Pancreas (tissue), 10 donors: Measurements from ENCODE around the gene RHO. TPM values are rescaled to one million over a fixed set of nuclear protein-coding genes. Genes with fewer than 3 reads are reported as not detected.

ENCODE experiments used
- ATAC-seq, 4 donors: fragments of 200-7000 bp; cut with Tn5 transposase; one replicate each; pipeline versions ENCODE4 v1.8.0 to v1.9.1; 2020; ENCODE audit warnings: mild to moderate bottlenecking in 4 of 4, moderate library complexity in 4 of 4
- DNase-seq, 6 donors: peaks; one replicate each; pipeline ENCODE4 v3.0.0-alpha.2; 2020
- FAIRE-seq: peaks from 2 replicates; lab custom pipeline; 2012; peaks lifted over from hg19 to GRCh38; lab: Jason Lieb, UNC
- H3K27ac ChIP-seq, 4 donors: fragments of 200-600 bp; sonication (generic); 1 replicate in 3 of 4; 2 replicates in 1 of 4; pipeline versions ENCODE4 v1.5.0 to v1.8.0; 2020
- H3K27me3 ChIP-seq, 4 donors: fragments of 200-600 bp; one replicate each; pipeline ENCODE4 v1.8.0; 2021
- H3K36me3 ChIP-seq, 3 donors: fragments of 200-600 bp; sonication (generic) in 1 of 3; one replicate each; pipeline versions ENCODE4 v1.5.0 to v1.8.0; 2020 to 2021
- H3K4me1 ChIP-seq, 3 donors: fragments of 200-600 bp; one replicate each; pipeline ENCODE4 v1.8.0; 2021
- H3K4me3 ChIP-seq, 4 donors: fragments of 200-600 bp; sonication (generic) in 2 of 4; one replicate each; pipeline versions ENCODE4 v1.5.0 to v1.8.0; 2020 to 2021
- H3K9me3 ChIP-seq, 4 donors: fragments of 200-600 bp; one replicate each; pipeline ENCODE4 v1.8.0; 2021
- WGBS, 2 donors: extraction: QIAGEN DNeasy Blood & Tissue Kit; methylation state at CpG; one replicate each; pipeline ENCODE4 v1.1.7; 2013; 5-methylcytosine and 5-hydroxymethylcytosine counted together
- intact Hi-C, 3 donors: fragments of 100-400 bp; cut with DNase I; formaldehyde crosslinking; loops; one replicate each; pipeline versions ENCODE4 v1.11.1 to v1.14.2; 2022
- polyA plus RNA-seq, 2 donors: library from polyadenylated mRNA; stranded (reverse); fragments of 200-250 nt; gene quantifications; one replicate each; pipeline ENCODE4 v1.2.3, GENCODE V29; 2013
- total RNA-seq, 6 donors: library from RNA; stranded (reverse); fragmentation: NEBNext Ultra II Directional in 4 of 6; extraction: Animal tissue kit (Norgen Biotek cat#: 25700) in 4 of 6; gene quantifications; one replicate each; pipeline versions ENCODE4 v1.2.1 to v1.2.4, GENCODE V29; 2021 to 2023
- TF ChIP-seq, protein P1 (sequence below), 4 donors: fragments of 200-600 bp; sonication (generic) in 3 of 4; IDR thresholded peaks; one replicate each; pipeline versions ENCODE4 v1.5.0 to v1.8.0; 2021; ENCODE audit warnings: antibody characterized with exemption in 4 of 4
- donor health status: healthy with polysubstance abuse.
- donor health status: DM: no; HTN: no; CAD: no; lungs with moderate emphysema.
- donor health status: DM: no; HTN: no; CAD: no.
- donor health status: control.
- donor health status: control.
- donor health status: Bipolar disorder and iron deficiency.
- donor health status: DM: yes; HTN: yes; CAD: no.
- donor health status: DM: no; HTN: no; CAD: no.
- donor health status: DM: no; HTN: no; CAD: no.
- donor health status: DM: yes; HTN: yes; CAD: no.

Gene RHO
- total and polyA plus RNA-seq, 8 donors = 0.05 TPM; not detected in 7

DNA sequence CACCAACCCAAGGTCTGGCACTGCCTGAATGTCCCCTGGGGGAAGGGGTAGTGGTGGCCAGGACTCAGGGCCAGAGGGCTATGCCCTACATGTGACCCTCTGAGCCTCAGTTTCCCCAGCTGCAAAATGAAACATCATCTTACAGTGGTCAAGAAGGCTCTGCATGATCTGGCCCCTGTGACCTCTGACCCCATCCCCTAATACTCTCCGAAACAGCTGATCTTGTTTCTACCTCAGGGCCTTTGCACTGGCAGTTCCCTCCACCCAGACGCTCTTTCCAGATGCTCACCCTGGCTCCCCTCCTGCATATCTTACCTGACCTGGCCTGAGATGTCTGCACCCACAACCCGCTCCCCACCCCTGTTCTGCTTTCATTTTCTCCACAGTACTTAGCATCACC lies 56.2 kb downstream of the RHO start:
- FAIRE-seq (no peak), DNase-seq (no peak), ATAC-seq (no peak)
- no peaks in the 10 kb centered on the region for H3K4me1 ChIP-seq
- H3K4me3 ChIP-seq = no peak overlapping the region
- H3K9me3 ChIP-seq = no peaks in the 10 kb centered on the region
- no peaks in the 10 kb centered on the region for H3K27me3 ChIP-seq
- intact Hi-C loops = no loop called here
- H3K36me3 ChIP-seq = no peaks in the 10 kb centered on the region
- TF ChIP-seq, protein P1, sequence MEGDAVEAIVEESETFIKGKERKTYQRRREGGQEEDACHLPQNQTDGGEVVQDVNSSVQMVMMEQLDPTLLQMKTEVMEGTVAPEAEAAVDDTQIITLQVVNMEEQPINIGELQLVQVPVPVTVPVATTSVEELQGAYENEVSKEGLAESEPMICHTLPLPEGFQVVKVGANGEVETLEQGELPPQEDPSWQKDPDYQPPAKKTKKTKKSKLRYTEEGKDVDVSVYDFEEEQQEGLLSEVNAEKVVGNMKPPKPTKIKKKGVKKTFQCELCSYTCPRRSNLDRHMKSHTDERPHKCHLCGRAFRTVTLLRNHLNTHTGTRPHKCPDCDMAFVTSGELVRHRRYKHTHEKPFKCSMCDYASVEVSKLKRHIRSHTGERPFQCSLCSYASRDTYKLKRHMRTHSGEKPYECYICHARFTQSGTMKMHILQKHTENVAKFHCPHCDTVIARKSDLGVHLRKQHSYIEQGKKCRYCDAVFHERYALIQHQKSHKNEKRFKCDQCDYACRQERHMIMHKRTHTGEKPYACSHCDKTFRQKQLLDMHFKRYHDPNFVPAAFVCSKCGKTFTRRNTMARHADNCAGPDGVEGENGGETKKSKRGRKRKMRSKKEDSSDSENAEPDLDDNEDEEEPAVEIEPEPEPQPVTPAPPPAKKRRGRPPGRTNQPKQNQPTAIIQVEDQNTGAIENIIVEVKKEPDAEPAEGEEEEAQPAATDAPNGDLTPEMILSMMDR (IDR thresholded peaks at IDR 0.05) = no peak
- WGBS, 2 donors = 94 to 97% methylated on average over 3 of the region's 3 CpGs
- no peak overlapping the region for H3K27ac ChIP-seq

Other genes with a start within 250 kb of the RHO start
- gene HMCES, start 249.8 kb upstream of the RHO start, total RNA-seq = 10 to 100 TPM in 4 of 6 donors, 1 to 10 TPM in 2; 8.1 to 14.0 (median 10.7) TPM
- gene HMCES, start 249.8 kb upstream of the RHO start, polyA plus RNA-seq = 10 to 100 TPM in 1 of 2 donors, 1 to 10 TPM in 1; 8.0 to 22.5 TPM
- under 1 TPM; 0.43 to 0.95 (median 0.79) TPM for gene EFCAB12, start 100.0 kb upstream of the RHO start, total RNA-seq
- gene EFCAB12, start 100.0 kb upstream of the RHO start, polyA plus RNA-seq = 1 to 10 TPM; 1.7 to 2.0 TPM
- 10 to 100 TPM; 11.8 to 19.7 (median 15.0) TPM for gene MBD4, start 88.7 kb upstream of the RHO start, total RNA-seq
- 10 to 100 TPM in 1 of 2 donors, 1 to 10 TPM in 1; 8.4 to 16.0 TPM for gene MBD4, start 88.7 kb upstream of the RHO start, polyA plus RNA-seq
- 10 to 100 TPM; 15.3 to 25.6 (median 20.9) TPM for gene IFT122, start 88.4 kb upstream of the RHO start, total RNA-seq
- 10 to 100 TPM; 19.8 to 37.1 TPM for gene IFT122, start 88.4 kb upstream of the RHO start, polyA plus RNA-seq
- not detected for gene H1-8, start 14.5 kb downstream of the RHO start, total RNA-seq
- gene H1-8, start 14.5 kb downstream of the RHO start, polyA plus RNA-seq = not detected
- gene PLXND1, start 78.0 kb downstream of the RHO start, total RNA-seq = 10 to 100 TPM; 15.5 to 48.5 (median 21.7) TPM
- gene PLXND1, start 78.0 kb downstream of the RHO start, polyA plus RNA-seq = 10 to 100 TPM; 52.5 to 66.2 TPM